ENCODE results near the gene WDR6.

WDR6 gene

GRCh38 chr3:48963591-48963990, 43.6 kb upstream of the WDR6 start:
- TF ChIP-seq TAF1 (IDR thresholded peaks at IDR 0.05; ENCODE audit: borderline replicate concordance, insufficient read depth, low read length) = no peak
- TF ChIP-seq SIN3A (IDR thresholded peaks at IDR 0.05; ENCODE audit: borderline replicate concordance, insufficient read depth, low read length) = no peak
- no peak for TF ChIP-seq REST (IDR thresholded peaks at IDR 0.05; ENCODE audit: insufficient read depth in 1 of 2, low read depth in 2 of 2, low read length in 2 of 2)
- TF ChIP-seq POLR2AphosphoS5 (IDR thresholded peaks at IDR 0.05; ENCODE audit: low read depth, low read length) = no peak
- TF ChIP-seq FOXP2 (optimal IDR thresholded peaks at IDR 0.05; ENCODE audit: borderline replicate concordance, extremely low read depth, extremely low read length, insufficient read depth) = no peak

- TF ChIP-seq FOXP2 (optimal IDR thresholded peaks at IDR 0.05; ENCODE audit: borderline replicate concordance, extremely low read depth, extremely low read length, insufficient read depth) (no peak), REST (IDR thresholded peaks at IDR 0.05; ENCODE audit: insufficient read depth in 1 of 2, low read depth in 2 of 2, low read length in 2 of 2) (no peak), TAF1 (IDR thresholded peaks at IDR 0.05; ENCODE audit: borderline replicate concordance, insufficient read depth, low read length) (no peak), POLR2AphosphoS5 (IDR thresholded peaks at IDR 0.05; ENCODE audit: low read depth, low read length) (no peak), SIN3A (IDR thresholded peaks at IDR 0.05; ENCODE audit: borderline replicate concordance, insufficient read depth, low read length) (no peak)
These were observed 40.8 kb upstream of the WDR6 start for GRCh38 chr3:48966367-48966766.

- TF ChIP-seq REST (IDR thresholded peaks at IDR 0.05; ENCODE audit: insufficient read depth in 1 of 2, low read depth in 2 of 2, low read length in 2 of 2) = no peak
- TF ChIP-seq TAF1 (IDR thresholded peaks at IDR 0.05; ENCODE audit: borderline replicate concordance, insufficient read depth, low read length) = no peak
- TF ChIP-seq FOXP2 (optimal IDR thresholded peaks at IDR 0.05; ENCODE audit: borderline replicate concordance, extremely low read depth, extremely low read length, insufficient read depth) = no peak
- no peak for TF ChIP-seq POLR2AphosphoS5 (IDR thresholded peaks at IDR 0.05; ENCODE audit: low read depth, low read length)
- TF ChIP-seq SIN3A (IDR thresholded peaks at IDR 0.05; ENCODE audit: borderline replicate concordance, insufficient read depth, low read length) = no peak
These were observed 40.3 kb upstream of the WDR6 start for GRCh38 chr3:48966876-48967361.

GRCh38 chr3:48970586-48970985, 36.6 kb upstream of the WDR6 start:
- TF ChIP-seq POLR2AphosphoS5 (IDR thresholded peaks at IDR 0.05; ENCODE audit: low read depth, low read length) = no peak
- no peak for TF ChIP-seq FOXP2 (optimal IDR thresholded peaks at IDR 0.05; ENCODE audit: borderline replicate concordance, extremely low read depth, extremely low read length, insufficient read depth)
- TF ChIP-seq TAF1 (IDR thresholded peaks at IDR 0.05; ENCODE audit: borderline replicate concordance, insufficient read depth, low read length) = no peak
- TF ChIP-seq SIN3A (IDR thresholded peaks at IDR 0.05; ENCODE audit: borderline replicate concordance, insufficient read depth, low read length) = no peak
- TF ChIP-seq REST (IDR thresholded peaks at IDR 0.05; ENCODE audit: insufficient read depth in 1 of 2, low read depth in 2 of 2, low read length in 2 of 2) = no peak
